Stomach (tissue), 4 donors: ENCODE data around the gene WDSUB1.

Experiments
- EP300 ChIP-seq: sonication (generic); formaldehyde crosslinking; IDR thresholded peaks from one replicate; pipeline ENCODE4 v1.6.1; 2017; ENCODE audit warnings: antibody characterized with exemption
- POLR2AphosphoS5 ChIP-seq, 3 donors: sonication (generic); formaldehyde crosslinking; IDR thresholded peaks; one replicate each; pipeline ENCODE4 v1.6.1; 2016; ENCODE audit warnings: antibody characterized with exemption in 3 of 3
- TF ChIP-seq, protein P1 (sequence below), 7 experiments: fragments of 450-650 bp in 4 of 7; fragments of 200-600 bp in 3 of 7; sonication (generic) in 3 of 7; IDR thresholded peaks; one replicate each; pipeline ENCODE4 v1.5.1; 2016 to 2019; ENCODE audit warnings: antibody characterized with exemption in 7 of 7, control low read depth in 2 of 7, mild to moderate bottlenecking in 1 of 7

GRCh38 chr2:159251296-159252173 is 35.0 kb downstream of the WDSUB1 start:
- TF ChIP-seq, protein P1, sequence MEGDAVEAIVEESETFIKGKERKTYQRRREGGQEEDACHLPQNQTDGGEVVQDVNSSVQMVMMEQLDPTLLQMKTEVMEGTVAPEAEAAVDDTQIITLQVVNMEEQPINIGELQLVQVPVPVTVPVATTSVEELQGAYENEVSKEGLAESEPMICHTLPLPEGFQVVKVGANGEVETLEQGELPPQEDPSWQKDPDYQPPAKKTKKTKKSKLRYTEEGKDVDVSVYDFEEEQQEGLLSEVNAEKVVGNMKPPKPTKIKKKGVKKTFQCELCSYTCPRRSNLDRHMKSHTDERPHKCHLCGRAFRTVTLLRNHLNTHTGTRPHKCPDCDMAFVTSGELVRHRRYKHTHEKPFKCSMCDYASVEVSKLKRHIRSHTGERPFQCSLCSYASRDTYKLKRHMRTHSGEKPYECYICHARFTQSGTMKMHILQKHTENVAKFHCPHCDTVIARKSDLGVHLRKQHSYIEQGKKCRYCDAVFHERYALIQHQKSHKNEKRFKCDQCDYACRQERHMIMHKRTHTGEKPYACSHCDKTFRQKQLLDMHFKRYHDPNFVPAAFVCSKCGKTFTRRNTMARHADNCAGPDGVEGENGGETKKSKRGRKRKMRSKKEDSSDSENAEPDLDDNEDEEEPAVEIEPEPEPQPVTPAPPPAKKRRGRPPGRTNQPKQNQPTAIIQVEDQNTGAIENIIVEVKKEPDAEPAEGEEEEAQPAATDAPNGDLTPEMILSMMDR (IDR thresholded peaks at IDR 0.05): no peak
- TF ChIP-seq EP300 (no peak), POLR2AphosphoS5 (IDR thresholded peaks at IDR 0.05) (no peak)
